ENCODE results near the gene ANTXR1.

ANTXR1 gene

DNA sequence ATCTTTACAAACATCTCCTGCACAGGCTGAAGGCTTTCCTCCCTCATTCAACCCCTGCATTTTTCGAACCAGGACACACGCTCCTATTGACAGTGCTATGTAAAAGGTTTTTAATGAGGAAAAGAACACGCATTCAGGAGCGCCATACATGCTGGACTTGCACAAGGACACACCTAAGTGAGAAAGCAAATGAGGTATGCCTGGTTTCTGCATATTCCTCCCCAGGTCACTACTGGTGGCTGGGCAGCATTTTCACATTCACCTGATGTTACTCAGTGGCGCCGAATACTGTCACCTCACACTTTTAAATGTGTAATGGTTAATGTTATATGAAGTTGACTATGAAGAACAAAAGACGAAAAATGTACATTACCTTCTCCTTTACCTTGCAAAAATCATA is 150.6 kb downstream of the ANTXR1 start:
- peaks cover 0 to 83% (median 64%) of the 10 kb centered on the region in 4 donors for H3K4me1 ChIP-seq
- no peak for TF ChIP-seq CTCF (IDR thresholded peaks at IDR 0.05)
- H3K4me3 ChIP-seq: no peak overlapping the region
- H3K36me3 ChIP-seq: no peaks in the 10 kb centered on the region
- H3K27ac ChIP-seq: peak overlapping the region; percentile 50 to 68
- intact Hi-C loops (cut with DNase I; ENCODE audit: low total_unique reads): loop anchor here (10.0 kb wide), 1 partner anchor 139 kb away; no protein-coding TSS in a partner anchor
- H3K27me3 ChIP-seq: no peaks in the 10 kb centered on the region
- DNase-seq: no peak
- no peaks in the 10 kb centered on the region for H3K9me3 ChIP-seq

DNA sequence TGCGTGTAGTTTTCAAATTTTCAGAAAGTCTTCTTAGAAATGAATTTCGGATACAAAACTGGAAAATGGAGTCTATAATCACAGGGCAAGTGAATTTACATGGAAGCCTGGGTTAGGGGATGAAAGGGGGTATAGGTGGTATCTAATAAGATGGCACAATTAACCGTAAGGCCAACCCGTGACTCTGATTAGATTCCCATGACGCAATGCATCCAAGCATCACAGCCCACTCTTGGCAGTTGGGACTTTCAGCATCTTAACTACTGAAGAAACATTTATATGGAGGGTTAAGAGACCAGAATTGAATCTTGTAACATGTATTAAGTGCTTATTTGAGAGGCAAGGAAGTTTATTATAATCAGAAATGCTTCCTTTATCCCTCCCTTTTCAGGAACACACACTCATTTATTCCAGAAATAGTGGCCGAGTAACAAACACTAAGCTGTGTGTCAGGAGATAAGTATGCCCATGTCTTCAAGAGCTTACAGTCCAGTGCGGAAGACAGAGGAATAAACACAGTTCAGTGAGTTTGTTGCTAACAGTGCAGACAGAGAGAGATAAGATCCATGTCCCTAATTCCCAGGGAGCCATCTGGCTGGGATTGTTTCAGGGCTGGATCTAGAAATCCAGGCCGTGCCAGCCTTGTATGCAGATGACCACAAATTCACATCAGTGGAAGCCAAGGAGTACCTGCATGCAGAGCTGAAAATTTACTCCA is 151.2 kb downstream of the ANTXR1 start:
- DNase-seq: no peak

DNA sequence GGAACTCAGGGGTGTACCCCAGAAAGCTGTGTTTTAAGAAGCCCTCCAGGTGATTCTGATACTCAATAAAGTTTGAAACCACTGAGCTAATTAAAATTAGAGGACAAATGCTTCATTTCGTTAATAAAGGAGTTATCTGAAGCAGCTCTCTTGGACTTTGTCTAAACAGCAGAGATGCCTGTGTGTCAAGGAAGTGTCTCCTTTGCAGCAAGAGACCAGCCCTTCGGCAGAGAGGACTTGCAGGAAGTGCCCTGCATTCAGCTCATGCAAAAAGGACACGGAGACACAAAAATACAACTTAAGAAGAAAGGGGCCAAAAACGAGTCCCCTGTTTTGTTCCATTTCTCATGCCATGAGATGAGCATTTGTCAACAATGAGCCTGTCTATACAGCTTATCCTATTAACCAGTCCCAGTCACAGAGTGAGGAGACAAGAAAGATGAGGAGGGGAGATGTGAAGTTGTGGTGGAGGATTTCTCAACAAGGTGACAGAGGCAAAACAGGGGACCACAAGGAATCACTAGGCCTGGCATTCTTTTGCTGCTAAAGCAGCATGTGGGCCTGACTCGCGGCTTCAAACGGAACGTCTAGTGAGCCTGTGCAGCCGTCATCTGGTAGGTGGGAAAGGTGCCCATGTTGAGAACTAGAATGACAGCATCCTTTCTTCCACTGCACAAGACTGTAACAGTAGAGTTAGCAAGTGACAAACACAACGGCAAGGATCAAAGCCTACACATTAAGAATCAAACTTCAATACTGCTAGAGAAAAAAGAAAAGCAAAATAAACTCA is 152.3 kb downstream of the ANTXR1 start:
- no peaks in the 10 kb centered on the region for H3K9me3 ChIP-seq
- TF ChIP-seq CTCF (IDR thresholded peaks at IDR 0.05): no peak
- no peaks in the 10 kb centered on the region for H3K36me3 ChIP-seq
- peaks cover 0 to 100% (median 75%) of the 10 kb centered on the region in 4 donors for H3K4me1 ChIP-seq
- DNase-seq: no peak
- intact Hi-C loops (cut with DNase I; ENCODE audit: low total_unique reads): loop anchor here (10.0 kb wide), 1 partner anchor 140 kb away; no protein-coding TSS in a partner anchor
- peak overlapping the region; percentile 50 to 68 for H3K27ac ChIP-seq
- H3K4me3 ChIP-seq: no peak overlapping the region
- H3K27me3 ChIP-seq: no peaks in the 10 kb centered on the region

More for the DNA sequence above, 151.2 kb downstream of the ANTXR1 start:
- intact Hi-C loops (cut with DNase I; ENCODE audit: low total_unique reads): loop anchor here (10.0 kb wide), 1 partner anchor 139 kb away; no protein-coding TSS in a partner anchor
- no peak overlapping the region for H3K4me3 ChIP-seq
- H3K27ac ChIP-seq: peak overlapping the region; percentile 50 to 68
- H3K36me3 ChIP-seq: no peaks in the 10 kb centered on the region
- H3K9me3 ChIP-seq: no peaks in the 10 kb centered on the region
- TF ChIP-seq CTCF (IDR thresholded peaks at IDR 0.05): no peak
- H3K4me1 ChIP-seq: peaks cover 0 to 90% (median 71%) of the 10 kb centered on the region in 4 donors
- H3K27me3 ChIP-seq: no peaks in the 10 kb centered on the region

- intact Hi-C loops (cut with DNase I; ENCODE audit: low total_unique reads): loop anchor here (10.0 kb wide), 1 partner anchor 142 kb away; no protein-coding TSS in a partner anchor
- Histone ChIP-seq H3K9me3 (no peaks in the 10 kb centered on the region), H3K4me3 (no peak overlapping the region), H3K4me1 (peaks cover 0 to 100% (median 86%) of the 10 kb centered on the region in 4 donors), H3K36me3 (no peaks in the 10 kb centered on the region), H3K27ac (peak overlapping the region in 1 of 2 donors; percentile 90), H3K27me3 (no peaks in the 10 kb centered on the region)
- DNase-seq: no peak
- TF ChIP-seq CTCF (IDR thresholded peaks at IDR 0.05): no peak
Measured at GRCh38 chr2:69166465-69166811, 153.5 kb downstream of the ANTXR1 start.

DNA sequence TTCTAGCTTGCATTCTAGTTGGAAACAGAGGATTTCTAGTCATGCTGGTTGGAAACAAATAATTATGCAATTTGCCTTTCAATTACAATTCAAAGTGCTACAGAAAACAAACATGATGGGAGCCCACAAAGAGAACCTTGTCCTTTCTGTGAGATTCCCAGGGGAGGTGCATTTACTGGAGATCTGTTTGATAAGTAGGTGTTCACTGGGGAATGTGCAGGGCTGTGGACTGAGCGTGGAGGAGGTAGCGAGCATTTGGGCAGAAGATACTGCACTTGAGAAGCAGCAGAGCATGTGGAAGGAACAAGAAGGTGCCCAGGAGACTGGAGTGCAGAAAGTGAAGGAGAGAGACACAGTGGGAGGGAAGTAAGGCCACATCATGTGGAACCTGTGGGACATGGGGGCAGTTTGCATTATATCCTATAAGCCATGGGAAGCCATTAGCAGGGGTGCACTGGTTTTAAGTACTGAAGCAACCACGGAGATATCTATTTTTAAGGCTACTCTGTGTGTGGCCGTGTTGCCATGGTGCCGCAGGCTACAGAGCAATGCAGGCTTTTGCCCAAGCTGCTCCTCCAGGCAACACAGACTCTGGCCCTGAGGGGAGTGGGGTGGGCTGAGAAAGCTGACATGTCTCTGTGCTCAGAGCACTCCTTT is 154.0 kb downstream of the ANTXR1 start:
- DNase-seq: peak in 1 of 2 donors; percentile 42
- TF ChIP-seq CTCF (IDR thresholded peaks at IDR 0.05): no peak

More for the DNA sequence above, 154.0 kb downstream of the ANTXR1 start:
- Histone ChIP-seq H3K4me3 (no peak overlapping the region), H3K27me3 (no peaks in the 10 kb centered on the region), H3K36me3 (no peaks in the 10 kb centered on the region), H3K4me1 (peaks cover 0 to 100% (median 89%) of the 10 kb centered on the region in 4 donors), H3K9me3 (no peaks in the 10 kb centered on the region), H3K27ac (peak overlapping the region; percentile 90 to 96)
- intact Hi-C loops (cut with DNase I; ENCODE audit: low total_unique reads): loop anchor here (10.0 kb wide), 1 partner anchor 142 kb away; no protein-coding TSS in a partner anchor
